IMR-90 (cell line): ENCODE measurements around the gene FRK. TPM values are rescaled to one million over a fixed set of nuclear protein-coding genes. Genes with fewer than 3 reads are reported as not detected.

Experiments used
- ATAC-seq: fragments of 200-7000 bp; cut with Tn5 transposase; 2 replicates; pipeline ENCODE4 v1.9.1; 2020; ENCODE audit warnings: low read depth, mild to moderate bottlenecking, moderate library complexity
- BruUV-seq: library from RNA; stranded (reverse); fragments of 400-500 nt; replicated peaks from 2 replicates; lab custom pipeline; 2021; lab: Mats Ljungman, UMichigan
- CTCF ChIA-PET: fragments of 300-600 bp; formaldehyde crosslinking; extraction: SDS; loops from one replicate; lab custom pipeline; 2021; ENCODE audit warnings: antibody characterized with exemption; lab: Yijun Ruan, JAX
- POLR2A ChIA-PET: fragments of 300-600 bp; sonication (Branson Sonifier 250); formaldehyde crosslinking; loops from one replicate; lab custom pipeline; 2022; ENCODE audit warnings: antibody characterized with exemption; ENCODE audit not compliant: unreplicated experiment; lab: Charles Lee
- DNase-seq: peaks from one replicate; pipeline ENCODE4 v3.0.0; 2013
- H2AFZ ChIP-seq: replicated peaks from 2 replicates; pipeline ENCODE3; 2013; ENCODE audit warnings: low read length, mild to moderate bottlenecking; ENCODE audit not compliant: poor library complexity
- H2AK5ac ChIP-seq: 2 replicates; pipeline ENCODE4 v1.6.1; 2013; ENCODE audit warnings: low read depth, low read length, inconsistent platforms
- H2AK9ac ChIP-seq: replicated peaks from 2 replicates; pipeline ENCODE3; 2013; ENCODE audit warnings: mild to moderate bottlenecking, low read depth, low read length, moderate library complexity; ENCODE audit not compliant: poor library complexity
- H2BK120ac ChIP-seq: 2 replicates; pipeline ENCODE4 v1.6.1; 2013; ENCODE audit warnings: low read depth, low read length, inconsistent platforms
- H2BK15ac ChIP-seq: 3 replicates; pipeline ENCODE4 v1.6.1; 2013; ENCODE audit warnings: low read depth, low read length, inconsistent platforms
- H2BK20ac ChIP-seq: 2 replicates; pipeline ENCODE4 v1.6.1; 2013; ENCODE audit warnings: low read depth, mild to moderate bottlenecking, inconsistent platforms, low read length, moderate library complexity
- H2BK5ac ChIP-seq: 2 replicates; pipeline ENCODE4 v1.6.1; 2013; ENCODE audit warnings: mild to moderate bottlenecking, low read depth, low read length, inconsistent platforms; ENCODE audit not compliant: poor library complexity, severe bottlenecking
- H3K14ac ChIP-seq: replicated peaks from 2 replicates; pipeline ENCODE4 v1.6.1; 2013; ENCODE audit warnings: low read depth, low read length, inconsistent platforms
- H3K18ac ChIP-seq: 2 replicates; pipeline ENCODE4 v1.6.1; 2013; ENCODE audit warnings: low read depth, low read length, control low read depth
- H3K23ac ChIP-seq: 2 replicates; pipeline ENCODE4 v1.6.1; 2013; ENCODE audit warnings: low read depth, low read length, inconsistent platforms
- H3K27ac ChIP-seq: 2 replicates; pipeline ENCODE4 v1.5.1; 2013; ENCODE audit warnings: mild to moderate bottlenecking, control low read depth, low read length; ENCODE audit not compliant: insufficient read depth
- H3K27me3 ChIP-seq: 2 replicates; pipeline ENCODE4 v1.6.1; 2013; ENCODE audit warnings: low read length; ENCODE audit not compliant: control insufficient read depth, insufficient read depth
- H3K36me3 ChIP-seq: 2 replicates; pipeline ENCODE4 v1.6.1; 2013; ENCODE audit warnings: low read length, mixed read lengths; ENCODE audit not compliant: control insufficient read depth, insufficient read depth
- H3K4ac ChIP-seq: 2 replicates; pipeline ENCODE4 v1.6.1; 2013; ENCODE audit warnings: low read depth, low read length, inconsistent platforms
- H3K4me1 ChIP-seq: 2 replicates; pipeline ENCODE4 v1.6.1; 2013; ENCODE audit warnings: low read length, mixed read lengths; ENCODE audit not compliant: control insufficient read depth, insufficient read depth
- H3K4me2 ChIP-seq: 2 replicates; pipeline ENCODE4 v1.6.1; 2013; ENCODE audit warnings: low read depth, mild to moderate bottlenecking, control low read depth, low read length, moderate library complexity
- H3K4me3 ChIP-seq: 2 replicates; pipeline ENCODE4 v1.5.1; 2013; ENCODE audit warnings: low read depth, mild to moderate bottlenecking, control low read depth, low read length, moderate library complexity; ENCODE audit not compliant: insufficient read depth
- H3K56ac ChIP-seq: 2 replicates; pipeline ENCODE4 v1.6.1; 2013; ENCODE audit warnings: low read length, inconsistent platforms; ENCODE audit not compliant: insufficient read depth; ENCODE audit errors: extremely low read depth
- H3K79me1 ChIP-seq, 2 experiments: 2 replicates each; pipeline ENCODE4 v1.6.1; 2013; ENCODE audit warnings: low read length in 2 of 2, inconsistent platforms in 1 of 2, low read depth in 1 of 2
- H3K9ac ChIP-seq: 2 replicates; pipeline ENCODE4 v1.6.1; 2013; ENCODE audit warnings: low read depth, low read length, control low read depth
- H3K9me1 ChIP-seq: 2 replicates; pipeline ENCODE4 v1.6.1; 2013; ENCODE audit warnings: low read length, inconsistent platforms; ENCODE audit not compliant: insufficient read depth
- H3K9me3 ChIP-seq: 2 replicates; pipeline ENCODE4 v1.6.1; 2013; ENCODE audit warnings: low read length; ENCODE audit not compliant: control insufficient read depth, insufficient read depth
- H4K20me1 ChIP-seq: 2 replicates; pipeline ENCODE4 v1.6.1; 2013; ENCODE audit warnings: low read length, inconsistent platforms; ENCODE audit not compliant: insufficient read depth
- H4K5ac ChIP-seq: 2 replicates; pipeline ENCODE4 v1.6.1; 2013; ENCODE audit warnings: mild to moderate bottlenecking, low read depth, low read length, control low read depth
- H4K8ac ChIP-seq, 2 experiments: 2 replicates each; pipeline ENCODE4 v1.6.1; 2013; ENCODE audit warnings: low read depth in 2 of 2, low read length in 2 of 2, control low read depth in 1 of 2, inconsistent platforms in 1 of 2
- H4K91ac ChIP-seq: 2 replicates; pipeline ENCODE4 v1.6.1; 2013; ENCODE audit warnings: low read depth, low read length, inconsistent platforms; ENCODE audit not compliant: insufficient read depth
- BHLHE40 ChIP-seq: fragments of 150-350 bp; IDR thresholded peaks from 2 replicates; pipeline ENCODE4 v1.6.1; 2016; ENCODE audit warnings: mild to moderate bottlenecking, low read depth, low read length
- CEBPB ChIP-seq: IDR thresholded peaks from 2 replicates; pipeline ENCODE4 v1.6.1; 2012; ENCODE audit warnings: low read depth, low read length, improper control_type of control experiment
- CHD1 ChIP-seq: IDR thresholded peaks from 2 replicates; pipeline ENCODE4 v1.6.1; 2012; ENCODE audit warnings: low read depth, low read length, improper control_type of control experiment
- CTCF ChIP-seq: conservative IDR thresholded peaks from 2 replicates; pipeline ENCODE4 v1.5.1; 2012; ENCODE audit warnings: mild to moderate bottlenecking, low read depth, low read length, improper control_type of control experiment
- MAFK ChIP-seq: IDR thresholded peaks from 2 replicates; pipeline ENCODE4 v1.6.1; 2012; ENCODE audit warnings: low read depth, low read length, improper control_type of control experiment
- MXI1 ChIP-seq: IDR thresholded peaks from 2 replicates; pipeline ENCODE4 v1.6.1; 2012; ENCODE audit warnings: low read depth, mild to moderate bottlenecking, low read length, moderate library complexity, borderline replicate concordance
- RFX5 ChIP-seq: IDR thresholded peaks from 2 replicates; pipeline ENCODE4 v1.8.0; 2012; ENCODE audit warnings: low read depth, mild to moderate bottlenecking, low read length, moderate library complexity
- SMC3 ChIP-seq: fragments of 150-350 bp; IDR thresholded peaks from 2 replicates; pipeline ENCODE4 v1.6.1; 2016; ENCODE audit warnings: low read depth, mild to moderate bottlenecking, antibody characterized with exemption, low read length, moderate library complexity
- USF2 ChIP-seq: fragments of 150-350 bp; IDR thresholded peaks from 2 replicates; pipeline ENCODE4 v1.6.1; 2017; ENCODE audit warnings: mild to moderate bottlenecking, antibody characterized with exemption, low read length, low read depth
- WGBS, 2 experiments: methylation state at CpG; one replicate each; pipeline versions ENCODE4 v1.1.5 to v1.1.7; 2013; ENCODE audit warnings: missing lambda C conversion rate in 2 of 2; ENCODE audit not compliant: insufficient read length in 1 of 2; ENCODE audit errors: extremely low coverage in 2 of 2; 5-methylcytosine and 5-hydroxymethylcytosine counted together
- dilution Hi-C: fragments of 300-500 bp; cut with HindIII; formaldehyde crosslinking; loops from one replicate; pipeline ENCODE4 v1.14.3; 2018; ENCODE audit warnings: low sequenced_read_pairs; ENCODE audit not compliant: unreplicated experiment
- in situ Hi-C: fragments of 300-500 bp; cut with MboI; formaldehyde crosslinking; loops from 3 replicates; pipeline ENCODE4 v1.14.3; 2019; ENCODE audit warnings: low sequenced_read_pairs, inconsistent platforms, mixed read lengths
- intact Hi-C: fragments of 100-400 bp; cut with micrococcal nuclease; formaldehyde crosslinking; loops from 2 replicates; pipeline ENCODE4 v1.10.0; 2022
- polyA plus RNA-seq, 3 experiments: library from polyadenylated mRNA; depleted of rRNA; stranded (reverse); fragments of >200 nt; gene quantifications; 2 replicates each; pipeline ENCODE4 v1.2.3, GENCODE V29; 2012; ENCODE audit warnings: low replicate concordance in 1 of 3
- total RNA-seq: library from RNA; depleted of rRNA; stranded (reverse); fragments of >200 nt; gene quantifications from 2 replicates; pipeline ENCODE4 v1.2.3, GENCODE V29; 2012

The FRK gene
- total and polyA plus RNA-seq, 2 of the 4 experiments (the other 2 are of a cell fraction) = under 0.01 to 0.02 TPM

- Histone ChIP-seq H2AFZ (no peak overlapping the region), H4K8ac (no peak overlapping the region), H3K4me2 (no peak overlapping the region), H2AK5ac (no peak overlapping the region), H3K56ac (no peak overlapping the region), H3K23ac (no peak overlapping the region), H2BK20ac (no peak overlapping the region), H2BK5ac (no peak overlapping the region), H2AK9ac (no peak overlapping the region), H4K20me1 (no peaks in the 10 kb centered on the region), H2BK120ac (no peak overlapping the region), H4K5ac (no peak overlapping the region), H3K4ac (no peak overlapping the region), H3K4me3 (no peak overlapping the region), H2BK15ac (no peak overlapping the region), H3K18ac (no peak overlapping the region), H3K27ac (no peak overlapping the region), H4K91ac (no peak overlapping the region), H3K14ac (no peak overlapping the region), H3K36me3 (no peaks in the 10 kb centered on the region), H3K9me3 (no peaks in the 10 kb centered on the region), H3K9ac (no peak overlapping the region), H3K27me3 (no peaks in the 10 kb centered on the region), H3K9me1 (no peaks in the 10 kb centered on the region), H3K79me1 (no peaks in the 10 kb centered on the region), H3K4me1 (no peaks in the 10 kb centered on the region)
- ChIA-PET CTCF (no interaction called here), POLR2A (no interaction called here)
- BruUV-seq = no TSS peak
- intact Hi-C loops (no loop called here), in situ Hi-C loops (no loop called here), dilution Hi-C loops (no loop called here)
- no peak for TF ChIP-seq BHLHE40
- TF ChIP-seq RFX5 = no peak
- no peak for TF ChIP-seq CTCF
- TF ChIP-seq MAFK = no peak
- TF ChIP-seq MXI1 = no peak
- TF ChIP-seq CHD1 = no peak
- TF ChIP-seq USF2 = no peak
- no peak for TF ChIP-seq CEBPB
- no peak for TF ChIP-seq SMC3
- ATAC-seq (no peak), DNase-seq (no peak)
- no CpG with 5 or more reads among the region's 2 CpGs for WGBS, 2 experiments
These were observed 84.3 kb downstream of the FRK start for GRCh38 chr6:115976321-115976870.
